K562 (cell line): ENCODE results near the gene SEC14L2. TPM values are rescaled to one million over a fixed set of nuclear protein-coding genes. Genes with fewer than 3 reads are reported as not detected.

Experiments
- ATF1 ChIP-seq, 2 experiments: fragments of 450-650 bp in 1 of 2; IDR thresholded peaks; 2 replicates each; pipeline ENCODE4 v1.6.1; 2016; ENCODE audit warnings: missing compliant biosample characterization in 1 of 2, missing genetic modification characterization in 1 of 2
- C11orf30 ChIP-seq: fragments of 450-650 bp; IDR thresholded peaks from 2 replicates; pipeline ENCODE4 v1.6.1; 2016; ENCODE audit warnings: low read depth, mild to moderate bottlenecking
- CHD2 ChIP-seq: IDR thresholded peaks from 2 replicates; pipeline ENCODE4 v1.6.1; 2011; ENCODE audit warnings: low read depth, low read length
- CTBP1 ChIP-seq: fragments of 450-650 bp; IDR thresholded peaks from 2 replicates; pipeline ENCODE4 v1.6.1; 2016; ENCODE audit warnings: borderline replicate concordance
- CXXC5 ChIP-seq: fragments of 250-450 bp; sonication (Bioruptor Pico); IDR thresholded peaks from 2 replicates; pipeline ENCODE4 v1.8.0; 2022; ENCODE audit warnings: inconsistent platforms, mild to moderate bottlenecking, moderate library complexity
- FOS ChIP-seq: IDR thresholded peaks from 3 replicates; pipeline ENCODE4 v1.6.1; 2011; ENCODE audit not compliant: insufficient read length; ENCODE audit errors: extremely low read depth
- GATAD2B ChIP-seq: fragments of 450-650 bp; IDR thresholded peaks from 2 replicates; pipeline ENCODE4 v1.6.1; 2017; ENCODE audit warnings: mild to moderate bottlenecking, borderline replicate concordance
- HNRNPLL ChIP-seq: fragments of 200-400 bp; formaldehyde crosslinking; IDR thresholded peaks from 2 replicates; pipeline ENCODE4 v1.6.1; 2017; ENCODE audit warnings: low read length, low read depth, mild to moderate bottlenecking; ENCODE audit not compliant: poor library complexity, severe bottlenecking
- MAZ ChIP-seq, 2 experiments: fragments of 450-650 bp in 1 of 2; sonication (generic) in 1 of 2; formaldehyde crosslinking; IDR thresholded peaks in 1 of 2; conservative IDR thresholded peaks in 1 of 2; 2 replicates each; pipeline versions ENCODE4 v1.4.0 to v1.5.0; 2020; ENCODE audit warnings: mild to moderate bottlenecking in 1 of 2, missing genetic modification reagents in 1 of 2
- MNT ChIP-seq, 2 experiments: fragments of 450-650 bp; conservative IDR thresholded peaks; 2 replicates each; pipeline ENCODE4 v1.6.1; 2017; ENCODE audit warnings: mild to moderate bottlenecking in 2 of 2, moderate library complexity in 2 of 2
- MTA3 ChIP-seq: fragments of 450-650 bp; formaldehyde crosslinking; IDR thresholded peaks from 2 replicates; pipeline ENCODE4 v1.6.1; 2017; ENCODE audit warnings: mild to moderate bottlenecking, borderline replicate concordance
- NRF1 ChIP-seq, 2 experiments: fragments of 450-650 bp; IDR thresholded peaks in 1 of 2; conservative IDR thresholded peaks in 1 of 2; 2 replicates each; pipeline ENCODE4 v1.6.1; 2014; ENCODE audit warnings: mild to moderate bottlenecking in 2 of 2
- PML ChIP-seq: IDR thresholded peaks from 2 replicates; pipeline ENCODE4 v1.6.1; 2012; ENCODE audit warnings: low read length, inconsistent platforms
- POLR2A ChIP-seq: fragments of 450-650 bp; conservative IDR thresholded peaks from 2 replicates; pipeline ENCODE4 v1.6.1; 2016
- RAD51 ChIP-seq: fragments of 450-650 bp; IDR thresholded peaks from 2 replicates; pipeline ENCODE4 v1.7.1; 2016; ENCODE audit warnings: low read depth, mild to moderate bottlenecking, borderline replicate concordance
- SAP30 ChIP-seq: fragments of 200-600 bp; sonication (generic); IDR thresholded peaks from 2 replicates; pipeline ENCODE4 v1.6.1; 2012; ENCODE audit warnings: borderline replicate concordance, low read depth, mild to moderate bottlenecking, moderate library complexity, low read length, control low read depth, inconsistent platforms; ENCODE audit not compliant: insufficient read depth, poor library complexity, severe bottlenecking
- SIN3A ChIP-seq, 2 experiments: fragments of 150-350 bp in 1 of 2; IDR thresholded peaks; 2 replicates each; pipeline ENCODE4 v1.6.1; 2011 to 2016; ENCODE audit warnings: borderline replicate concordance in 2 of 2, low read depth in 2 of 2, low read length in 2 of 2, mild to moderate bottlenecking in 2 of 2, moderate library complexity in 2 of 2; ENCODE audit not compliant: control insufficient read depth in 1 of 2
- TFAM ChIP-seq: fragments of 250-450 bp; sonication (Bioruptor Pico); conservative IDR thresholded peaks from 2 replicates; pipeline ENCODE4 v1.5.0; 2021; ENCODE audit warnings: mild to moderate bottlenecking, moderate library complexity
- U2AF1 ChIP-seq: fragments of 200-400 bp; formaldehyde crosslinking; optimal IDR thresholded peaks from 2 replicates; pipeline ENCODE3; 2017; ENCODE audit warnings: mild to moderate bottlenecking, low read depth, low read length, moderate library complexity
- ZKSCAN3 ChIP-seq: fragments of 250-450 bp; sonication (Bioruptor Pico); IDR thresholded peaks from 2 replicates; pipeline ENCODE4 v1.4.0; 2020
- ZNF224 ChIP-seq: sonication (generic); formaldehyde crosslinking; IDR thresholded peaks from 2 replicates; pipeline ENCODE4 v1.8.0; 2022; ENCODE audit warnings: mild to moderate bottlenecking, missing genetic modification reagents
- ZNF263 ChIP-seq: sonication (generic); formaldehyde crosslinking; IDR thresholded peaks from 2 replicates; pipeline ENCODE4 v1.8.0; 2022; ENCODE audit warnings: mild to moderate bottlenecking, missing genetic modification reagents, borderline replicate concordance
- ZNF277 ChIP-seq: fragments of 250-450 bp; sonication (Bioruptor Pico); IDR thresholded peaks from 2 replicates; pipeline ENCODE4 v1.8.0; 2022; ENCODE audit warnings: inconsistent platforms, mild to moderate bottlenecking, moderate library complexity, borderline replicate concordance
- ZNF324 ChIP-seq: fragments of 250-450 bp; sonication (Bioruptor Pico); IDR thresholded peaks from 2 replicates; pipeline ENCODE4 v1.4.0; 2020; ENCODE audit warnings: mild to moderate bottlenecking
- ZNF431 ChIP-seq: sonication (generic); formaldehyde crosslinking; IDR thresholded peaks from 2 replicates; pipeline ENCODE4 v1.8.0; 2022; ENCODE audit warnings: mild to moderate bottlenecking, missing genetic modification reagents
- polyA plus RNA-seq, 8 experiments: library from polyadenylated mRNA; depleted of rRNA in 4 of 8; stranded (reverse) in 5 of 8; unstranded in 3 of 8; fragments of >200 nt; fragmentation: Nextera tagmentation in 2 of 8; fragmentation: Illumina TruSeq in 1 of 8; extraction: Ambion mirVana in 2 of 8; extraction: Trizol in 1 of 8; gene quantifications; 2 replicates each; pipeline versions ENCODE4 v1.2.1 to v1.2.3, GENCODE V29; 2011 to 2014; ENCODE audit warnings: inconsistent platforms in 1 of 8, missing spikeins in 1 of 8
- total RNA-seq, 7 experiments: library from RNA; depleted of rRNA in 6 of 7; stranded (reverse); fragments of >200 nt in 6 of 7; fragmentation: Illumina TruSeq in 2 of 7; extraction: Trizol in 2 of 7; gene quantifications; 2 replicates each; pipeline versions ENCODE4 v1.2.1 to v1.2.3, GENCODE V29; 2011 to 2021; ENCODE audit warnings: low replicate concordance in 1 of 7

Gene SEC14L2
- total and polyA plus RNA-seq, 9 of the 15 experiments (the other 6 are each of a cell fraction or from before 2014, with no cell fraction given), result 0.03 to 0.17 (median 0.10) TPM

DNA sequence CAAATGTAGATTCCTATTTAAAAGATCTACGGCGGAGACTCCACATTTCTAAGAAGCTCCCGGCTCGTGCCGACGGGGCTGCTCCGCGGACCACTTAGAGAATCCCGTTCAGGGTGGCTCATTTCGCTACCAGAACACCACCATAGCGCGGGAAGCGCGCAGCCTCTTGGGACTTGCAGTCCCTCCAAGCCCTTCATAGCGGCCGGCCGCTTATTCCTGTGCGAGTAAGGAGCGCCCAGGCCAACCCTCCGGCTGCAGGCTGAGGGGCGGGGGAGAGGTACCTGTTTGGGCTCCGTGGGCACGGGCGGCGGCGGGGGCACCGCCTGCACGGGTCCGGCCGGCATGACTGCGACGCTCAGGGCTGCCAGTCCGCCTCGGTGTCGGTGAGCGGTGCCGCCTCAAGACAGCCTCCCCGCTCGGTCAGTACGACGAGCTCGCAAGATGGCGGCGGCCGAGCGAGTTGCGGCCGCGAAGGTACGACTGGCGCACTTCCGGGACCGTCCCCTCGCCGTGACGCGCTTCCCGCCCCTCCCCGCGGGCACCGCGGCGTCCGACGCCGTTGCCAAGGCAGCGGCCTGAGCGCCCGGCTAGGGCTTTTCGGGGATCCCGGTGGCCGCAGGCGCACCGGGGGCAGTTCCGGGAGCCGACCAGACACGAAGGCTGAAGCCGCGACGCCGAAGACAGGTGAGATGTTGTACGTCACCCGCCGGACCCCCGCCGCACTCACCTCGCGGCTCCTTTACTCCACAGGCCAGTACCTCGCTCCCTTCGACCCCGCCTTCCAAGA is 40.2 kb upstream of the SEC14L2 start, which contains the start of the genes CCDC157 and SF3A1 (continued):
- TF ChIP-seq SAP30, result peak; percentile 87
- no peak for TF ChIP-seq TFAM (CRISPR knock-in tag)
- TF ChIP-seq FOS, result no peak
- peak; percentile 50 to 64 for TF ChIP-seq NRF1 (conservative IDR thresholded peaks at IDR 0.05 in 1 of 2, IDR thresholded peaks at IDR 0.05 in 1 of 2)
- peak; percentile 62; the same call in 1 of the 2 replicates for TF ChIP-seq CHD2
- peak; percentile 51 to 83 for TF ChIP-seq MNT (conservative IDR thresholded peaks at IDR 0.05)
- TF ChIP-seq POLR2A, result peak; percentile 89
- TF ChIP-seq RAD51, result no peak
- TF ChIP-seq ZNF324 (CRISPR knock-in tag), result no peak
- TF ChIP-seq HNRNPLL, result peak; percentile 62
- TF ChIP-seq MAZ (CRISPR knock-in tag; conservative IDR thresholded peaks at IDR 0.05 in 1 of 2, IDR thresholded peaks at IDR 0.05 in 1 of 2), result peak; percentile 94 to 98
- peak; percentile 75 for TF ChIP-seq ATF1 (CRISPR knock-in tag; IDR thresholded peaks at IDR 0.05)
- TF ChIP-seq ATF1 (tag; IDR thresholded peaks at IDR 0.05), result peak; percentile 97
- TF ChIP-seq ZKSCAN3 (CRISPR knock-in tag), result no peak
- TF ChIP-seq MTA3, result peak; percentile 30; the same call in 1 of the 2 replicates
- no peak for TF ChIP-seq ZNF277 (CRISPR knock-in tag)
- peak; percentile 59; the same call in 1 of the 2 replicates for TF ChIP-seq PML
- 0 out of 2 replicates have a peak, but pooled peaks have one; percentile 22 for TF ChIP-seq CTBP1
- TF ChIP-seq ZNF431, result no peak
- peak; percentile 76 for TF ChIP-seq C11orf30
- TF ChIP-seq SIN3A (IDR thresholded peaks at IDR 0.05; ENCODE audit: borderline replicate concordance in 2 of 2, control insufficient read depth in 1 of 2, low read depth in 2 of 2, low read length in 2 of 2), result peak; percentile 92 to 96
- TF ChIP-seq CXXC5 (CRISPR knock-in tag), result peak; percentile 89
- TF ChIP-seq U2AF1, result peak; percentile 15
- 0 out of 2 replicates have a peak, but pooled peaks have one; percentile 19 for TF ChIP-seq GATAD2B
- TF ChIP-seq ZNF263 (CRISPR knock-in tag), result no peak
- TF ChIP-seq ZNF224, result no peak
